Stimulated activated naive CD4-positive, alpha-beta T cell (primary cell): ENCODE data around the gene SNRNP70.
"Not testable (repeated sequence)": the region's sequence is repeated elsewhere in the genome, so short reads cannot be mapped to it uniquely, and the experiment has no call there.

ENCODE experiments used
- DNase-seq, 6 experiments: peaks; one replicate each; lab custom pipeline; 2025; lab: John Stamatoyannopoulos, UW

SNRNP70 gene

DNA sequence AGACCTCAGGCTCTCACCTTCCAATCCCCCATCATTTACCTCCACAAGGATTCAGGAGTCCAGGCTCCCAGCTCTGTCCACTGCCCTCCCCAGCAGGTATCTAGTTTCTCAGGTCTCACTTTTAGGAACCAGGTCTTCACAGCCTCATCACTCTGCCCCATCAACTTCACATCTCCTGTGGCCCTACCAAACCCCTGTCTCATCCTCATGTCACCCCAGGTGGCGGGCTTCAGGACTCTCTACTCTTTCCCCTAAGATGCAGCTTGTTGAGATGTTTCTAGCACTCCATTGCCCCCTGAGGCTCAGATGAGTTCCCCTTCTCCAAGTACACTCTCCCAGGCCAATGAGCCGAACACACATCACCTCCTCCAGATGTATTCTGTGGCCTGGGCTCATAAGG lies 35.6 kb downstream of the SNRNP70 start:
- DNase-seq = no peak

DNA sequence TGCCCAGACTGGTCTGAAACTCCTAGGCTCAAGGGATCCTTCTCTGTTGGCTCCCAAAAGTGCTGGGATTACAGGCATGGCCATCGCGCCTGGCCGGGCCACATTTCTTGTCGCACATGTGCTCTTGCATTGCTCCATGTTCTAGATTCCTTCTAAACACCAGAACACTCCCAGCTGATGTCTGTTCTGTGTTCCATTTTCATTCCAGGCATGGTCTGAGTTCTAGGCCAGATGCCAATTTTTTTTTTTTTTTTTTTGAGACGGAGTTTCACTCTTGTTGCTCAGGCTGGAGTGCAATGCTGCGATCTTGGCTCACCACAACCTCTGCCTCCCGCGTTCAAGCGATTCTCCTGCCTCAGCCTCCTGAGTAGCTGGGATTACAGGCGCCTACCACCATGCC lies 36.6 kb downstream of the SNRNP70 start:
- not testable (repeated sequence) for DNase-seq

GRCh38 chr19:49123285-49123684 lies 38.0 kb downstream of the SNRNP70 start:
- DNase-seq = not testable (repeated sequence)

DNA sequence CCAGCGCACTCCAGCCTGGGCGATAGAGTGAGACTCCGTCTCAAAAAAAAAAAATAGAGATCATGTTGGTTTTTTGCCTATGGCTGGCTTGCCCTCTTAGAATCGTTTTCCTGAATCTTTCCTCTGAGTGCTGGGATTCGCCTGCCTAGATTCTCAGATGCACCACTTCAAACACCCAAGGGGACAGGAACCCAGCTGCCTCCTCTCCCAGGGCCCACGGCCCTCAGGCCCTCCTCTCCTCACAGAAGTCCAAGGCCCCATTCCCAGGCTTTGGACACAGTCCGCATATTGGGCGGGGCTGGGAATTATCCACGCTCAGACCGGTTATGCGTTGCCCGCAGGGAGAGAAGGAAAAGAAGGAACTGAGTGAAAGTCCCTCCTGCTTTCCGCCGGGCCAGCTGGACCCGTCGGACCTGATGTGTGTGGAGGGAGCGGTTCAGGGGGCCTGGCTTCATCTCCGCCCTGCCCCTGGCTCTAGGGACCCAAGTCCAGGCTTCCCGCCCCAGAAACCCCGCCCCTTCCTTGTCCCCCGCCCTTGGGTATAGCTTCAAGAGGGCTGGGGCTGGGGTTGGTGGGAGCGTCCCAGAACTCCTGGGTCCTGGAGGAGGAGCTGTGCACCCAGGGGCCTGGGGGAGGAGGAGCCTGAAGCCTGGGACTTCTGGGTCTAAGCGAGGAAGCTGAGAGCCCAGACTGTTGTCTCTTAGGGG lies 39.9 kb downstream of the SNRNP70 start:
- no peak for DNase-seq

- DNase-seq = no peak
Measured at GRCh38 chr19:49126575-49126974, 41.3 kb downstream of the SNRNP70 start.

- DNase-seq = not testable (repeated sequence)
Measured at GRCh38 chr19:49127225-49127624, 42.0 kb downstream of the SNRNP70 start.

DNA sequence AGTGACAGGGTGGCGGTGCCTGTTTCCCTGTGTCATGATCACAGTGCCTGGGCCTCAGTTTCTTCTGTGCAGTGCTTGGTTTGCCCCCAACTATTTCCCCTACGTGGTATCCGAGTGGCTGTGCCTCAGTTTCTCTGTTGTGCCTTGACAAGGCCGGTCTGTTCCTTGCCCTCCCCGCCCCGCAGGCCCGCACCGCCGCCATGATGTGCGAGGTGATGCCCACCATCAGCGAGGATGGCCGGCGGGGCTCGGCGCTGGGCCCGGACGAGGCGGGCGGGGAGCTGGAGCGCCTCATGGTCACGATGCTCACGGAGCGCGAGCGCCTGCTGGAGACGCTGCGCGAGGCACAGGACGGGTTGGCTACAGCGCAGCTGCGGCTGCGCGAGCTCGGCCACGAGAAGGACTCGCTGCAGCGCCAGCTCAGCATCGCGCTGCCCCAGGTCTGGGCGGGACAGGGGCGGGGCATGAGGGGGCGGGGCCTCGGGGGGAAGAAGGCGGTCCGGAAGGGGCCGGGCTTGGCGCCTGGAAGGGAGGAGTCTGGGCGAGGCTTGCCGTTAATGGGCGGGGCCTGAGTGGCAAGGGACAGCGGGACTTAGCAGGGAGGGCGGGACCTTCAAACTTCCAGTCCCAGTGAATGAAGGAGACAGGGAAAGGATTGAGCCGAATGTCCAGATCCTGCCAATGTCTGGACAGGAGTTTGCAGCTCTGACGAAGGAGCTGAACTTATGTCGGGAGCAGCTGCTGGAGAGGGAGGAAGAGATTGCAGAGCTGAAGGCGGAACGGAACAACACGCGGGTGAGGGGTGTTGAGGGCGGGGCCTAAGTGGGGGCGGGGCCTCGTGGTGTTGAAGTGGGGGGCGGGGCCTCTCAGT lies 42.7 kb downstream of the SNRNP70 start:
- peak; percentile 92 to 97 (median 95) for DNase-seq

GRCh38 chr19:49128545-49129237 lies 43.4 kb downstream of the SNRNP70 start:
- DNase-seq = no peak

DNA sequence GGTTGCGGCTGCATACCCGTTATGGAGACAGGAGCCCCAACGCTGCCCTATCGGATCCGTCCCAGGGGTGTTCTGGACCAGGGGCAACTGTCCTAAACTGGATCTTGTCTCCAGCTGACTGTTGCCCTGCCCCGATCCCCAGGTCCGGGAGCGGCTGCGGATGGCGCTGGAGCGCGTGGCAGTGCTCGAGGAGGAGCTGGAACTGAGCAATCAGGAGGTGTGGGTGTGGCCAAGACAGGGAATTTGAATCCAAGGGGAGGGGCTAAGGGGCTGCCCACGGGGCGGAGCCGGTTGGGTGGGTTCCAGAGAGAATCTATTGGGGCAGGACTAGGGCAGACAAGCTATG lies 44.0 kb downstream of the SNRNP70 start:
- DNase-seq = no peak

DNA sequence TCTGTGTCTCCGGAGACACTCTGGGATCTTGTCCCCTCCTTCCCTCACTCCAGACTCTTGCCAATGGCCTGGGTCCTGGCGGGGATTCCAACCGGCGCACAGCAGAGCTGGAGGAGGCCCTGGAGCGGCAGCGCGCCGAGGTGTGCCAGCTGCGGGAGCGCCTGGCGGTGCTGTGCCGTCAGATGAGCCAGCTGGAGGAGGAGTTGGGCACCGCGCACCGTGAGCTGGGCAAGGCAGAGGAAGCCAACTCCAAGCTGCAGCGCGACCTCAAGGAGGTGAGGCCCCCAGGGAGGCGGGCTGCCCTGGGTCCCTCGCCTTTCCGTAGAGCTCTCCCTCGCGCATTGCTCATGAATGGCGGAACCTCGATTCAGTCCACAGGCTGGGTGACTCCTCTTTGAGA lies 45.1 kb downstream of the SNRNP70 start:
- no peak for DNase-seq

- DNase-seq = peak in 5 of 6 experiments; percentile 26 to 58 (median 46)
Measured at GRCh38 chr19:49132974-49133609, 47.8 kb downstream of the SNRNP70 start.

- DNase-seq = peak; percentile 35 to 62 (median 48)
Measured at GRCh38 chr19:49133621-49134454, 48.6 kb downstream of the SNRNP70 start.

DNA sequence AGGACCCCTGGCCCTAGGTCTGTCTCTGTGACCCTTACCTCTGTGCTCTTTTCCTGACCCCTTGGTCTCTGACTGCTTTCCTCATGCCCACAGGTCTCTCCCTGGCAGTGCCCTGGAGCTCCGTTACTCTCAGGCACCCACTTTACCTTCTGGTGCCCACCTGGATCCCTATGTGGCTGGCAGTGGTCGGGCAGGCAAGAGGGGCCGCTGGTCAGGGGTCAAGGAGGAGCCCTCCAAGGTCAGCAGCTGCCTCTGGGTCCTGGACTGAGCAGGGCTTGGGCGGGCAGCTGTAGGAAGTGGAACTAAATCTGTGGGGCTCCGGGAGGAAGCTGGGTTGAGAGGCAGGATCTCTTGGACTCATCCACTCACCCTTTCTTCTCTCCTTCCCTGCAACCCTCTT lies 50.4 kb downstream of the SNRNP70 start:
- no peak for DNase-seq

DNA sequence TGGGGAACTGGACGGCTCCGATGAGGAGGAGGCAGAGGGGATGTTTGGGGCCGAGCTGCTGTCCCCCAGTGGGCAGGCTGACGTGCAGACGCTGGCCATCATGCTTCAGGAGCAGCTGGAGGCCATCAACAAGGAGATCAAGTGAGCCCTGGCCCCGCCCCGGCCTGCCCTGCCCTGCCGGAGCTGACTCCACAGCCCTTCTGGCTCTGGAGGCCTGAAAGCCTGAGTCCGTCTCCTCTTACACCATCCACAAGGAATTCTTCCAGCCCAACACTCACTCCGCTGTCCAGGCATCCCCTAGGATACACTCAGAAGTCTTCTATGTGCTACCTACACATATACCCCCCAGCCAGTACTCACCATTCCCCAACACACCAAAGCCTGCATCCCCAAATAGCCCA lies 51.5 kb downstream of the SNRNP70 start:
- DNase-seq = no peak

DNA sequence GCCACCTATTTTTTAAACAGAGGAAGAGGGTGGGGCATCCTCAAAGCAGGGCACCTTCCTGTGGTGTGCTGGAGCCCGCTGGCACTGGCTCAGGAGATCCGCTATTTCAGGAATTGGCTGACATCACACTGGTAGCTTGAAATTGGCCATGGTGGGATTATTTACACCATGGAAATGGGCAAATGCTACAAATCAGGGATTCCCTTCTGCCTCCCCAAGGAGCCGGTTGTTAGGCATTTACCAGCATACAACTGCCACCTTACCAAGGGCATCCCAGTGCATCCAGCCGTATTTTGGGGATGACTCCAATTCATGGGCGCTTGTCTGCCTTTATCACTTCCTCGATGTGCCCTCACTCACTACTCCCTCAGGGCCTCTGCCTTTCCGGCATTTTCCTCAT lies 55.7 kb downstream of the SNRNP70 start:
- DNase-seq = no peak

DNA sequence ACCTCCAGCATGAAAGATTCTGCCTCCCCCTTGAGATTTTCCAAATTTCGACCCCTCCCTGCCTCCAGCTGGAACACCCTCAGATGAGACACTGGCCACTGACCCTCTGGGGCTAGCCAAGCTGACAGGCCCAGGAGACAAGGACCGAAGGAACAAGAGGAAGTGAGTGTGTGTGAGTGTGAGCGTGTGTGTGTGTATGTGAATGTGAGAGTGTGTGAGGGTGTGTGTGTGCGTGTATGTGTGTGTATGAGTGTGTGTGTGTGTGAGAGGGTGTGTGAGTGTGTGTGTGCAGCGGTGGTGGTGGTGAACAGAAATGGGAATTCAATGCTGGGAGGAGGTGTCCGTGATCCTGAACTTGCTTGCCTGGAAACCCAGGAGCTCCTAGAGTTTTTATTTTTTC lies 56.1 kb downstream of the SNRNP70 start:
- DNase-seq = no peak

GRCh38 chr19:49142866-49143335 lies 57.6 kb downstream of the SNRNP70 start:
- DNase-seq = peak in 5 of 6 experiments; percentile 12 to 37 (median 34)

GRCh38 chr19:49145573-49146407 lies 60.5 kb downstream of the SNRNP70 start:
- peak; percentile 55 to 82 (median 74) for DNase-seq

DNA sequence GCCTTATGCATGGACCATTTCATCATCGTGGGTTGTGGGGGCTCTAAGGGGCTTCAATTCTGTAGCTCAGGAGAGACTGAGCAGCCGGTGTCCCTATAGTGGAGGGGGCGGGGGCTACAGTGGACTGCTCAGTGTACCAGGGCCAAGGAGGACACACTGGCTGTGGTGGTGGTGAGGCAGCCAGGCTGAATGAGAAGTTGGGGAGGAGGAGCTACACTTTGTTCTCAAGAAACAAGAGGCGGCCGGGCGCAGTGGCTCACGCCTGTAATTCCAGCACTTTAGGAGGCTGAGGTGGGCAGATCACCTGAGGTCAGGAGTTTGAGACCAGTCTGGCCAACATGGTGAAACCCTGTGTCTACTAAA lies 61.1 kb downstream of the SNRNP70 start:
- peak in 1 of 6 experiments; percentile 32 for DNase-seq

GRCh38 chr19:49148044-49148682 lies 62.9 kb downstream of the SNRNP70 start:
- no peak for DNase-seq
